Omental fat pad (tissue), 4 donors: Measurements from ENCODE around the gene KRTAP10-3. TPM values are rescaled to one million over a fixed set of nuclear protein-coding genes. Genes with fewer than 3 reads are reported as not detected.

Experiments
- ATAC-seq: fragments of 150-250 bp; one replicate; pipeline ENCODE4 v1.9.1; 2016; ENCODE audit warnings: mild to moderate bottlenecking, moderate library complexity; ENCODE audit not compliant: low FRiP score
- DNase-seq: peaks from one replicate; pipeline ENCODE4 v3.0.0-alpha.2; 2019; ENCODE audit warnings: low spot score
- total RNA-seq, 4 donors: library from RNA; depleted of rRNA; stranded (reverse); fragments of >200 nt; gene quantifications; one replicate each; pipeline ENCODE4 v1.1.0, GENCODE V29; 2016
- TF ChIP-seq, protein P1 (sequence below), 3 donors: fragments of 450-650 bp; IDR thresholded peaks; one replicate each; pipeline ENCODE4 v1.5.1; 2016 to 2017; ENCODE audit warnings: antibody characterized with exemption in 3 of 3, mild to moderate bottlenecking in 3 of 3, moderate library complexity in 2 of 3

Gene KRTAP10-3
- total RNA-seq, 4 donors from 2014 or later: not detected

DNA sequence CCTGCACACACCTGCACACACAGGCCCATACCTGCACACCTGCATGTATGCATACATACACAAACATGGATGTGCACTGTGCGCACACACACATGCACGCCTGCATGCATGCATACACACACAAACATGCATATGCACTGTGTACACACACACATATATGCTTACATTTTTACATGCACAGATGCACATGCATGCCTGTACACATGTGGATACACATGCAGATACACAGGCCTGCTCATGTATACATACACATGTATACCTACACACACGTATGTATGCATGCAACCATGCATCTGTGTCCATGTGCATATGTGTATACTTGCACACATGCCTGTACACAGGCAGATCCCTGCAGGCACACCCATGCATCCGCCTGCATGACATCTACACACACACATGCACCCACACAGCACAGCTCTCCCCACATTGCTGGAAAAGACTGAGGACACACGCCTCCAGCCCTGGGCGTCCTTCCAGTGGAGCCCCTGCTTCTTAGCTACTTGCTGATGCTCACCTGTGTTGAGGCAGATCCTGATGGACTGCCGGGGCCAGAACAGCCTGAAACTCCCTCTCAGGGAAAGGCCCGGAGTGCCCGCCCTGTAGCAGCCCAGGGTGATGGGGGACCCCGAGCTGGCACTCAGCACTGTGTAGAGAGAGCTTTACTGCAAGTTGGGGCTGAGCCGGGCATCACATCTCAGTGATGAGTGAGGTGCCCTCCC is 47.2 kb downstream of the KRTAP10-3 start:
- ATAC-seq (no peak), DNase-seq (no peak)
- TF ChIP-seq, protein P1, sequence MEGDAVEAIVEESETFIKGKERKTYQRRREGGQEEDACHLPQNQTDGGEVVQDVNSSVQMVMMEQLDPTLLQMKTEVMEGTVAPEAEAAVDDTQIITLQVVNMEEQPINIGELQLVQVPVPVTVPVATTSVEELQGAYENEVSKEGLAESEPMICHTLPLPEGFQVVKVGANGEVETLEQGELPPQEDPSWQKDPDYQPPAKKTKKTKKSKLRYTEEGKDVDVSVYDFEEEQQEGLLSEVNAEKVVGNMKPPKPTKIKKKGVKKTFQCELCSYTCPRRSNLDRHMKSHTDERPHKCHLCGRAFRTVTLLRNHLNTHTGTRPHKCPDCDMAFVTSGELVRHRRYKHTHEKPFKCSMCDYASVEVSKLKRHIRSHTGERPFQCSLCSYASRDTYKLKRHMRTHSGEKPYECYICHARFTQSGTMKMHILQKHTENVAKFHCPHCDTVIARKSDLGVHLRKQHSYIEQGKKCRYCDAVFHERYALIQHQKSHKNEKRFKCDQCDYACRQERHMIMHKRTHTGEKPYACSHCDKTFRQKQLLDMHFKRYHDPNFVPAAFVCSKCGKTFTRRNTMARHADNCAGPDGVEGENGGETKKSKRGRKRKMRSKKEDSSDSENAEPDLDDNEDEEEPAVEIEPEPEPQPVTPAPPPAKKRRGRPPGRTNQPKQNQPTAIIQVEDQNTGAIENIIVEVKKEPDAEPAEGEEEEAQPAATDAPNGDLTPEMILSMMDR (IDR thresholded peaks at IDR 0.05): no peak

- peak; percentile 43 for ATAC-seq
- TF ChIP-seq, protein P1 (IDR thresholded peaks at IDR 0.05): peak in 1 of 3 donors; percentile 17
- no peak for DNase-seq
These were observed 47.9 kb downstream of the KRTAP10-3 start for GRCh38 chr21:44510508-44511218.

DNA sequence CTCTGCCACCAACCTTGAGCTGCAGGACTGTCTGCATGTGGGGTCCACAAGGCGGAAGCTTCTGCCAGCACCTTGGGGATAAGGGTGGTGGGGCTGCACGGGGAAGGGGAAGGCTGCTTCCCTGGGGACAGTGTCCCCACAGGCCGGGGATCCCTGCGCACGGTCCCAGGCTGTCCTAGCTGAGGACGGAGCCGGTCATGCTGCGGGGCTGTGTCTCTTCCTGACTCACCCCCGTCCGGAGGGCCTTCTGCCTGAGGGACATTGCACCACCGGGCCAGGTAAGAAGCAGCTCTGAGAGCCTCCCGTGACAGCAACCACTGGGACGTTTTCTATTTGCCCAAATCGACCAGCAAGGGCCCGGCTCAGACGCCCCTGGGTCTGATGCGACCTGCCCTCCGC is 48.5 kb downstream of the KRTAP10-3 start:
- DNase-seq: no peak
- ATAC-seq: no peak
- TF ChIP-seq, protein P1 (IDR thresholded peaks at IDR 0.05): no peak

DNA sequence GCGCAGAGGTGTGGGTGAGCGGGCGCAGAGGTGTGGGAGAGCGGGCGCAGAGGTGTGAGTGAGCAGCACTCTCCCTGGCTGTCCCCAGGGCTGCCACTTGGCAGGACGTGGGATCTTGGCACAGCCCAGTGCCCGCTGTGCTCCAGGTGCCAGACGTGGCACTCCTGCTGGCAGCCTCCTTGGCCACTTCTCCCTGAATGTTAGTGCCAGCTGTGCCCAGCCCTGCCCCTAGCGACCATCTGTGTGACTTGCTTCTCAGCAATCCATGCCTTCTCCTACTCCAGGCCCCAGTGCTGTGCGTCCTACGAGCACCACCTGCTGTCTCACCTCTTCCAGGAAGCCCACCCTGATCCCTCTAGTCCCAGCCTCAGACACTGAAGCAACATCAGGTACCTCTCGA is 49.1 kb downstream of the KRTAP10-3 start:
- TF ChIP-seq, protein P1 (IDR thresholded peaks at IDR 0.05): no peak
- ATAC-seq (no peak), DNase-seq (no peak)

DNA sequence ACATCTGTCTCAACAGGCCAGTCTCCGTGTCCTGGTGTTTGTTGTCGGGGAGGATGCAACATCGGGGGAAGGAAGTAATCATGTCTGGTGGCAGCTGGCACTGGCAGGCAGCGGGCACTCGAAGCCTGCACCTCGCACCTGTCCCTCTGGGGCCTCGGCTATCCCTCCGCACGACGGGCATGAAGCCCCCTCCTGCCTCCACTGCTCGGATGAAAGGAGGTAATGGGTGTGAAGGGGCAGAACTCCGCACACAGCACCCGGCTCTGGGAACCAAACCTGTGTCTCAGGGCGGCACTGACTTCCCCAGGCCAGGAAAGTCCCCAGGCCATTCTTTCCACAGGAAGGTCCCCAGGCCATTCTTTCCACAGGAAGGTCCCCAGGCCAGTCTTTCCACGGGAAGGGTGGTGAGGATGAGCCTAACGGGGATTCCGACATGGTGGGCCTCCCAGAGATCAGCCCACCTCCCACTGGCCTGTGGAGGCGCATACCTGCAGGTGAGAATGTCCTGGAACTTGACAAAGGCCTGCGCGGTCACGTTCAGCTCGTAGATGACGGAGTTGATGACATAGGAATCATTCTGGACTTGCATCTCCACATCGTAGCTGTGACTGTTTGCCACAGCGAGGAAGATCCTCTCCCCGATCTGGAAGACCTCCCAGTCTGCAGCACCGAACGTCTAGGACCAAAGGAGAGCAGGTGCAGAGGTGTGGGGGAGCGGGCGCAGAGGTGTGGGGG is 49.7 kb downstream of the KRTAP10-3 start:
- ATAC-seq (no peak), DNase-seq (no peak)
- TF ChIP-seq, protein P1 (IDR thresholded peaks at IDR 0.05): no peak

- no peak for ATAC-seq
- TF ChIP-seq, protein P1 (IDR thresholded peaks at IDR 0.05): no peak
- DNase-seq: no peak
These were observed 50.2 kb downstream of the KRTAP10-3 start for GRCh38 chr21:44508426-44508710.

Other genes with a start within 250 kb of the KRTAP10-3 start
- 10 to 100 TPM; 18.5 to 35.3 (median 23.6) TPM for gene CFAP410, start 219.4 kb downstream of the KRTAP10-3 start, total RNA-seq
- 1 to 10 TPM; 3.9 to 9.3 (median 6.6) TPM for gene TRPM2, start 205.2 kb downstream of the KRTAP10-3 start, total RNA-seq
- gene LRRC3, start 103.3 kb downstream of the KRTAP10-3 start, total RNA-seq: 1 to 10 TPM; 1.4 to 4.4 (median 3.6) TPM
- gene KRTAP10-1, start 18.6 kb downstream of the KRTAP10-3 start, total RNA-seq: not detected
- not detected for gene KRTAP10-2, start 7.3 kb downstream of the KRTAP10-3 start, total RNA-seq
- gene KRTAP10-4, start 14.9 kb upstream of the KRTAP10-3 start, total RNA-seq: not detected
- not detected for gene KRTAP10-5, start 21.8 kb upstream of the KRTAP10-3 start, total RNA-seq
- not detected for gene KRTAP10-6, start 33.7 kb upstream of the KRTAP10-3 start, total RNA-seq
- not detected for gene KRTAP10-7, start 41.8 kb upstream of the KRTAP10-3 start, total RNA-seq
- gene KRTAP10-8, start 53.3 kb upstream of the KRTAP10-3 start, total RNA-seq: not detected
- not detected for gene KRTAP10-9, start 68.3 kb upstream of the KRTAP10-3 start, total RNA-seq
- gene KRTAP10-10, start 78.6 kb upstream of the KRTAP10-3 start, total RNA-seq: not detected
- gene KRTAP10-11, start 87.6 kb upstream of the KRTAP10-3 start, total RNA-seq: not detected
- not detected for gene KRTAP12-4, start 95.9 kb upstream of the KRTAP10-3 start, total RNA-seq
- not detected for gene KRTAP12-3, start 99.1 kb upstream of the KRTAP10-3 start, total RNA-seq
- not detected for gene KRTAP12-2, start 108.1 kb upstream of the KRTAP10-3 start, total RNA-seq
- gene KRTAP12-1, start 123.4 kb upstream of the KRTAP10-3 start, total RNA-seq: not detected
- gene KRTAP10-12, start 138.4 kb upstream of the KRTAP10-3 start, total RNA-seq: not detected
- under 1 TPM in 1 of 4 donors, not detected in 3; 0.19 TPM for gene TSPEAR, start 152.8 kb upstream of the KRTAP10-3 start, total RNA-seq
- 100 to 1,000 TPM in 3 of 4 donors, 10 to 100 TPM in 1; 95.8 to 187 (median 103) TPM for gene UBE2G2, start 243.0 kb upstream of the KRTAP10-3 start, total RNA-seq